GM21825 (cell line): ENCODE results near the gene PIP5KL1.

Source experiments
- ATAC-seq: cut with Tn5 transposase; IDR thresholded peaks from one replicate; pipeline ENCODE4 v1.9.1; 2021; ENCODE audit warnings: mild to moderate bottlenecking, moderate library complexity; ENCODE audit not compliant: unreplicated experiment

PIP5KL1 gene

GRCh38 chr9:127950513-127951289 lies 20.1 kb upstream of the PIP5KL1 start:
- no peak for ATAC-seq

GRCh38 chr9:127949827-127950512 lies 19.4 kb upstream of the PIP5KL1 start:
- ATAC-seq: no peak

- ATAC-seq: no peak
Measured at GRCh38 chr9:127947841-127948710, 17.5 kb upstream of the PIP5KL1 start.

- no peak for ATAC-seq
Measured at GRCh38 chr9:127946728-127947127, 16.2 kb upstream of the PIP5KL1 start.

GRCh38 chr9:127945942-127946341 lies 15.4 kb upstream of the PIP5KL1 start:
- no peak for ATAC-seq

GRCh38 chr9:127945338-127945737 lies 14.8 kb upstream of the PIP5KL1 start:
- ATAC-seq: no peak

- no peak for ATAC-seq
Measured at GRCh38 chr9:127944586-127945218, 14.1 kb upstream of the PIP5KL1 start.

- peak; percentile 53 for ATAC-seq
Measured at GRCh38 chr9:127943731-127944144, 13.2 kb upstream of the PIP5KL1 start.

GRCh38 chr9:127943011-127943662 lies 12.6 kb upstream of the PIP5KL1 start:
- no peak for ATAC-seq

- ATAC-seq: no peak
Measured at GRCh38 chr9:127942216-127943010, 11.8 kb upstream of the PIP5KL1 start.

- ATAC-seq: no peak
Measured at GRCh38 chr9:127941961-127942215, 11.3 kb upstream of the PIP5KL1 start.

GRCh38 chr9:127941062-127941960 lies 10.7 kb upstream of the PIP5KL1 start:
- no peak for ATAC-seq

GRCh38 chr9:127940593-127940992 lies 10.0 kb upstream of the PIP5KL1 start:
- no peak for ATAC-seq

- ATAC-seq: no peak
Measured at GRCh38 chr9:127938298-127938690, 7.7 kb upstream of the PIP5KL1 start.

GRCh38 chr9:127937388-127938297 lies 7.1 kb upstream of the PIP5KL1 start, which contains the start of gene DPM2:
Gene DPM2 (minus strand): TSS chr9:127937854. CDS start chr9:127937820, 34 bp downstream.
- ATAC-seq: peak; percentile 80

GRCh38 chr9:127937056-127937387 lies 6.4 kb upstream of the PIP5KL1 start:
- ATAC-seq: no peak

- ATAC-seq: no peak
Measured at GRCh38 chr9:127936347-127936852, 5.8 kb upstream of the PIP5KL1 start.

GRCh38 chr9:127935765-127936221 lies 5.2 kb upstream of the PIP5KL1 start:
- no peak for ATAC-seq
